H9 (cell line): Measurements from ENCODE around the gene RGS14. TPM values are rescaled to one million over a fixed set of nuclear protein-coding genes. Genes with fewer than 3 reads are reported as not detected.
A peak's percentile ranks its signal among the peaks of the same experiment; 100 is the strongest.

Experiments
- DNase-seq: peaks from one replicate; pipeline ENCODE4 v3.0.0-alpha.2; 2017
- H2AFZ ChIP-seq: one replicate; pipeline ENCODE4 v1.6.1; 2013; ENCODE audit warnings: mild to moderate bottlenecking, low read length, control low read depth, moderate library complexity
- H2AK5ac ChIP-seq: 2 replicates; pipeline ENCODE4 v1.6.1; 2013; ENCODE audit warnings: low read length, control low read depth, mixed read lengths; ENCODE audit not compliant: insufficient read length
- H2BK120ac ChIP-seq: one replicate; pipeline ENCODE4 v1.6.1; 2013; ENCODE audit warnings: low read depth, mild to moderate bottlenecking, low read length, control low read depth, inconsistent platforms; ENCODE audit not compliant: poor library complexity, severe bottlenecking
- H2BK12ac ChIP-seq: 2 replicates; pipeline ENCODE4 v1.6.1; 2013; ENCODE audit warnings: low read length, control low read depth, mixed read lengths, low read depth; ENCODE audit not compliant: insufficient read length
- H2BK15ac ChIP-seq: 2 replicates; pipeline ENCODE4 v1.6.1; 2013; ENCODE audit warnings: low read depth, low read length, control low read depth
- H2BK20ac ChIP-seq: one replicate; pipeline ENCODE4 v1.6.1; 2013; ENCODE audit warnings: low read depth, mild to moderate bottlenecking, low read length, control low read depth, inconsistent platforms; ENCODE audit not compliant: poor library complexity, severe bottlenecking
- H2BK5ac ChIP-seq: 2 replicates; pipeline ENCODE4 v1.6.1; 2013; ENCODE audit warnings: low read length, control low read depth, mixed read lengths; ENCODE audit not compliant: insufficient read length
- H3K14ac ChIP-seq: 2 replicates; pipeline ENCODE4 v1.6.1; 2013; ENCODE audit warnings: low read length, control low read depth; ENCODE audit not compliant: insufficient read depth
- H3K18ac ChIP-seq: 2 replicates; pipeline ENCODE4 v1.6.1; 2013; ENCODE audit warnings: low read depth, mild to moderate bottlenecking, mixed read lengths, low read length, control low read depth; ENCODE audit not compliant: insufficient read length
- H3K23ac ChIP-seq: 2 replicates; pipeline ENCODE4 v1.6.1; 2013; ENCODE audit warnings: low read length, control low read depth, mixed read lengths, low read depth; ENCODE audit not compliant: insufficient read length
- H3K23me2 ChIP-seq: 2 replicates; pipeline ENCODE4 v1.6.1; 2013; ENCODE audit warnings: low read depth, mild to moderate bottlenecking, mixed read lengths, low read length, control low read depth; ENCODE audit not compliant: insufficient read length, poor library complexity, severe bottlenecking
- H3K27ac ChIP-seq: 2 replicates; pipeline ENCODE4 v1.5.1; 2013; ENCODE audit warnings: low read length, control low read depth, mixed read lengths, low read depth; ENCODE audit not compliant: insufficient read length
- H3K27me3 ChIP-seq: 2 replicates; pipeline ENCODE4 v1.6.1; 2013; ENCODE audit warnings: low read length, control low read depth, inconsistent platforms; ENCODE audit not compliant: insufficient read depth
- H3K4ac ChIP-seq: 2 replicates; pipeline ENCODE4 v1.6.1; 2013; ENCODE audit warnings: low read depth, mild to moderate bottlenecking, control low read depth, inconsistent platforms, low read length, moderate library complexity
- H3K4me1 ChIP-seq: 2 replicates; pipeline ENCODE4 v1.6.1; 2013; ENCODE audit warnings: low read length, control low read depth, inconsistent platforms; ENCODE audit not compliant: insufficient read depth
- H3K4me2 ChIP-seq: 2 replicates; pipeline ENCODE4 v1.6.1; 2013; ENCODE audit warnings: low read length, control low read depth, mixed read lengths; ENCODE audit not compliant: insufficient read length, insufficient read depth
- H3K56ac ChIP-seq: 2 replicates; pipeline ENCODE4 v1.6.1; 2013; ENCODE audit warnings: low read depth, mild to moderate bottlenecking, mixed read lengths, low read length, control low read depth; ENCODE audit not compliant: insufficient read length
- H3K79me1 ChIP-seq: 2 replicates; pipeline ENCODE4 v1.6.1; 2013; ENCODE audit warnings: low read depth, mild to moderate bottlenecking, moderate library complexity, low read length, control low read depth, inconsistent platforms; ENCODE audit not compliant: insufficient read depth, poor library complexity, severe bottlenecking
- H3K79me2 ChIP-seq: 2 replicates; pipeline ENCODE4 v1.6.1; 2013; ENCODE audit warnings: low read length, control low read depth, inconsistent platforms; ENCODE audit not compliant: insufficient read depth
- H3K9ac ChIP-seq: 2 replicates; pipeline ENCODE4 v1.6.1; 2013; ENCODE audit warnings: low read length, control low read depth, mixed read lengths; ENCODE audit not compliant: insufficient read length; ENCODE audit errors: extremely low read depth
- H3K9me3 ChIP-seq: one replicate; pipeline ENCODE4 v1.6.1; 2013; ENCODE audit warnings: low read depth, low read length, inconsistent platforms; ENCODE audit not compliant: control insufficient read depth
- H3T11ph ChIP-seq: one replicate; pipeline ENCODE4 v1.6.1; 2013; ENCODE audit warnings: mild to moderate bottlenecking, low read length, control low read depth, inconsistent platforms
- H4K20me1 ChIP-seq: one replicate; pipeline ENCODE4 v1.6.1; 2013; ENCODE audit not compliant: control insufficient read depth, insufficient read length, insufficient read depth
- H4K5ac ChIP-seq: 2 replicates; pipeline ENCODE4 v1.6.1; 2013; ENCODE audit warnings: low read depth, mild to moderate bottlenecking, mixed read lengths, low read length, control low read depth; ENCODE audit not compliant: insufficient read length
- H4K8ac ChIP-seq: replicated peaks from 2 replicates; pipeline ENCODE4 v1.6.1; 2013; ENCODE audit warnings: low read length, control low read depth, mixed read lengths, low read depth; ENCODE audit not compliant: insufficient read length
- H4K91ac ChIP-seq: 2 replicates; pipeline ENCODE4 v1.6.1; 2013; ENCODE audit warnings: low read depth, mild to moderate bottlenecking, moderate library complexity, mixed read lengths, low read length, control low read depth; ENCODE audit not compliant: insufficient read length
- H3K27ac Mint-ChIP-seq, 3 experiments: 2 replicates in 2 of 3; 3 replicates in 1 of 3; pipeline ENCODE4 v1.8.0; 2020 to 2021; ENCODE audit warnings: mixed read lengths in 3 of 3, mild to moderate bottlenecking in 1 of 3, moderate library complexity in 1 of 3
- H3K27me3 Mint-ChIP-seq: 2 replicates; pipeline ENCODE4 v1.8.0; 2021; ENCODE audit warnings: low read depth, mild to moderate bottlenecking, moderate library complexity, mixed read lengths
- H3K36me3 Mint-ChIP-seq, 3 experiments: 2 replicates in 2 of 3; 3 replicates in 1 of 3; pipeline ENCODE4 v1.8.0; 2020 to 2021; ENCODE audit warnings: low read depth in 3 of 3, mixed read lengths in 3 of 3; ENCODE audit not compliant: insufficient read depth in 1 of 3
- H3K4me1 Mint-ChIP-seq, 2 experiments: 2 replicates each; pipeline ENCODE4 v1.8.0; 2020; ENCODE audit warnings: mixed read lengths in 2 of 2
- H3K4me3 Mint-ChIP-seq, 2 experiments: 2 replicates in 1 of 2; 3 replicates in 1 of 2; pipeline ENCODE4 v1.8.0; 2020 to 2021; ENCODE audit warnings: mild to moderate bottlenecking in 2 of 2, mixed read lengths in 2 of 2, moderate library complexity in 1 of 2
- H3K9me3 Mint-ChIP-seq, 2 experiments: 2 replicates in 1 of 2; 3 replicates in 1 of 2; pipeline ENCODE4 v1.8.0; 2020; ENCODE audit warnings: mild to moderate bottlenecking in 2 of 2, mixed read lengths in 2 of 2, moderate library complexity in 1 of 2
- CTCF ChIP-seq: fragments of 200-600 bp; sonication (generic); conservative IDR thresholded peaks from 3 replicates; pipeline ENCODE4 v1.8.0; 2021; ENCODE audit warnings: antibody characterized with exemption, mild to moderate bottlenecking
- WGBS: extraction: QIAGEN DNeasy Blood & Tissue Kit; methylation state at CpG from one replicate; pipeline ENCODE4 v1.1.7; 2013; ENCODE audit warnings: missing lambda C conversion rate, low lambda C conversion rate, mixed read lengths; ENCODE audit not compliant: insufficient read length; ENCODE audit errors: extremely low coverage; 5-methylcytosine and 5-hydroxymethylcytosine counted together
- total RNA-seq: library from RNA; stranded (reverse); gene quantifications from 2 replicates; pipeline ENCODE4 v1.2.1, GENCODE V29; 2021

The RGS14 gene
- total RNA-seq, 1 experiment from 2014 or later, result 12.3 TPM

GRCh38 chr5:177357146-177357458 lies 622 bp upstream of the RGS14 start:
- no peak overlapping the region for H3K4me3 Mint-ChIP-seq

More at GRCh38 chr5:177357146-177357458, 622 bp upstream of the RGS14 start:
- Histone ChIP-seq H3K23ac (no peak overlapping the region), H4K8ac (no peak overlapping the region), H3T11ph (no peak overlapping the region), H3K23me2 (peaks cover 1% of the 10 kb centered on the region), H3K9me3 (no peaks in the 10 kb centered on the region), H3K4ac (no peak overlapping the region), H4K5ac (no peak overlapping the region), H2BK5ac (no peak overlapping the region), H2BK12ac (no peak overlapping the region), H2AFZ (no peak overlapping the region), H3K9ac (no peak overlapping the region), H3K27ac (no peak overlapping the region), H3K14ac (no peak overlapping the region), H3K27me3 (no peaks in the 10 kb centered on the region), H3K4me1 (peaks cover 1% of the 10 kb centered on the region; the same call in 1 of the 2 replicates), H4K20me1 (no peaks in the 10 kb centered on the region), H3K18ac (no peak overlapping the region), H3K79me1 (no peaks in the 10 kb centered on the region), H2AK5ac (no peak overlapping the region), H2BK15ac (no peak overlapping the region), H2BK20ac (no peak overlapping the region), H4K91ac (no peak overlapping the region), H3K79me2 (no peaks in the 10 kb centered on the region), H3K56ac (no peak overlapping the region), H2BK120ac (no peak overlapping the region), H3K4me2 (no peak overlapping the region)
- no CpG with 5 or more reads among the region's 5 CpGs for WGBS
- H3K36me3 Mint-ChIP-seq, result no peaks in the 10 kb centered on the region
- peaks cover 3 to 4% of the 10 kb centered on the region in 2 experiments; a peak in 4 of 5 replicates for H3K9me3 Mint-ChIP-seq
- H3K27me3 Mint-ChIP-seq, result peaks cover 53% of the 10 kb centered on the region
- no peak for DNase-seq
- TF ChIP-seq CTCF, result no peak
- H3K4me1 Mint-ChIP-seq, result peaks cover 6 to 12% of the 10 kb centered on the region in 2 experiments
- H3K27ac Mint-ChIP-seq, result peak overlapping the region in 1 of 3 experiments; percentile 10; a peak in 1 of 7 replicates
